Naive thymus-derived CD4-positive, alpha-beta T cell (primary cell): ENCODE results near the gene GON4L. TPM values are rescaled to one million over a fixed set of nuclear protein-coding genes. Genes with fewer than 3 reads are reported as not detected.
"Not testable (repeated sequence)": the region's sequence is repeated elsewhere in the genome, so short reads cannot be mapped to it uniquely, and the experiment has no call there.

Experiments used
- ATAC-seq: fragments of 150-1000 bp; cut with Tn5 transposase; 2 replicates; pipeline ENCODE4 v1.10.0; 2021; ENCODE audit warnings: mild to moderate bottlenecking, moderate library complexity
- CTCF ChIA-PET: fragments of 350-600 bp; sonication (Branson Sonifier 250); formaldehyde crosslinking; loops from one replicate; lab custom pipeline; 2021; ENCODE audit warnings: antibody characterized with exemption; lab: Charles Lee
- POLR2A ChIA-PET: fragments of 350-600 bp; sonication (Branson Sonifier 250); formaldehyde crosslinking; loops from one replicate; lab custom pipeline; 2021; ENCODE audit warnings: antibody characterized with exemption, inconsistent platforms; lab: Charles Lee
- DNase-seq, 9 donors: peaks; one replicate each; pipeline versions ENCODE4 v3.0.0 to v3.0.0-alpha.2; 2020 to 2022; ENCODE audit warnings: mixed read lengths in 1 of 9
- H3K27ac ChIP-seq: one replicate; pipeline ENCODE4 v1.7.0; 2013; ENCODE audit warnings: mild to moderate bottlenecking, low read depth, low read length, moderate library complexity
- H3K27me3 ChIP-seq, 2 donors: one replicate each; pipeline ENCODE4 v1.7.0; 2013; ENCODE audit warnings: low read length in 2 of 2, mild to moderate bottlenecking in 2 of 2, moderate library complexity in 2 of 2; ENCODE audit not compliant: control insufficient read depth in 2 of 2, insufficient read depth in 2 of 2
- H3K36me3 ChIP-seq, 3 experiments: 1 replicate in 2 of 3; 2 replicates in 1 of 3; pipeline ENCODE4 v1.7.0; 2013; ENCODE audit warnings: low read length in 3 of 3, mild to moderate bottlenecking in 3 of 3, moderate library complexity in 1 of 3; ENCODE audit not compliant: insufficient read depth in 3 of 3, control insufficient read depth in 2 of 3
- H3K4me1 ChIP-seq, 2 donors: one replicate each; pipeline ENCODE4 v1.7.0; 2013; ENCODE audit warnings: low read length in 2 of 2, mild to moderate bottlenecking in 2 of 2, moderate library complexity in 1 of 2; ENCODE audit not compliant: control insufficient read depth in 2 of 2, insufficient read depth in 2 of 2
- H3K4me3 ChIP-seq: 2 replicates; pipeline ENCODE4 v1.7.0; 2013; ENCODE audit warnings: mild to moderate bottlenecking, low read length
- H3K9me3 ChIP-seq, 3 experiments: 1 replicate in 2 of 3; 2 replicates in 1 of 3; pipeline ENCODE4 v1.7.0; 2013; ENCODE audit warnings: low read length in 3 of 3; ENCODE audit not compliant: control insufficient read depth in 2 of 3
- H3K27ac Mint-ChIP-seq, 9 donors: one replicate each; pipeline ENCODE4 v1.8.0; 2020 to 2022; ENCODE audit warnings: mixed read lengths in 9 of 9, mild to moderate bottlenecking in 8 of 9, moderate library complexity in 5 of 9, inconsistent platforms in 2 of 9
- H3K27me3 Mint-ChIP-seq, 5 donors: one replicate each; pipeline ENCODE4 v1.8.0; 2021 to 2022; ENCODE audit warnings: mixed read lengths in 5 of 5, mild to moderate bottlenecking in 1 of 5
- H3K36me3 Mint-ChIP-seq, 5 donors: one replicate each; pipeline ENCODE4 v1.8.0; 2020 to 2022; ENCODE audit warnings: mixed read lengths in 5 of 5, mild to moderate bottlenecking in 3 of 5, inconsistent platforms in 1 of 5
- H3K4me1 Mint-ChIP-seq, 7 donors: one replicate each; pipeline ENCODE4 v1.8.0; 2020 to 2022; ENCODE audit warnings: mixed read lengths in 7 of 7, mild to moderate bottlenecking in 3 of 7, inconsistent platforms in 1 of 7
- H3K4me3 Mint-ChIP-seq, 10 donors: one replicate each; pipeline ENCODE4 v1.8.0; 2020 to 2022; ENCODE audit warnings: mild to moderate bottlenecking in 10 of 10, mixed read lengths in 10 of 10, moderate library complexity in 6 of 10, inconsistent platforms in 2 of 10
- H3K9me3 Mint-ChIP-seq, 11 donors: one replicate each; pipeline ENCODE4 v1.8.0; 2020 to 2022; ENCODE audit warnings: mixed read lengths in 11 of 11, mild to moderate bottlenecking in 4 of 11, inconsistent platforms in 1 of 11, moderate library complexity in 1 of 11
- intact Hi-C, 2 donors: fragments of 100-400 bp; cut with micrococcal nuclease; formaldehyde crosslinking; loops; one replicate each; pipeline ENCODE4 v1.15.1; 2023
- polyA plus RNA-seq, 2 donors: library from polyadenylated mRNA; unstranded; fragments of 300-500 nt; fragmentation: Illumina TruSeq; gene quantifications; one replicate each; pipeline ENCODE4 v1.2.3, GENCODE V29; 2021
- total RNA-seq, 6 experiments: library from RNA in 5 of 6; stranded (reverse) in 5 of 6; gene quantifications; 1 replicate in 5 of 6; 2 replicates in 1 of 6; pipeline ENCODE4 v1.2.3 and lab custom pipeline; 2021 to 2026

The GON4L gene
- total and polyA plus RNA-seq, 7 experiments from 2014 or later: 25.4 to 138 (median 101) TPM

DNA sequence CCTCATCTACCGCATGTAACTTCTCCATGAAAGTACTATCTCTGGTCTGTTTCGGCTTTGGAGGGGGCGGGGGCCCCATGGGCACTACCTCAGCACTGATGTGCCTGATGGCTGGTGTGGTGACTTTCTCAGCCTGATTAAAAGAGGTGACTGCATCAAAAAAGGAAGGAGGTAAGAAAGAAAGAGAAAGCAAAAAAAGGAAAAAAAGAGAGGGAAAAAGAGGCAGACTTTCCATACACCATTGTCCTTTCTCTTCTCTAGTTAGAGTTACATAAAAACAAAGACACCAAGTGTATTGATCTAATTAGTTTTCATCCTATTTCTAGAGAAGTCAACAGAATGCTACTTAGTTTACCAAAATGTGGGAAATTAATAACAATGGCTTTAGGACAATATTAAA, 43.3 kb downstream of the GON4L start:
- H3K4me3 ChIP-seq: no peak overlapping the region

DNA sequence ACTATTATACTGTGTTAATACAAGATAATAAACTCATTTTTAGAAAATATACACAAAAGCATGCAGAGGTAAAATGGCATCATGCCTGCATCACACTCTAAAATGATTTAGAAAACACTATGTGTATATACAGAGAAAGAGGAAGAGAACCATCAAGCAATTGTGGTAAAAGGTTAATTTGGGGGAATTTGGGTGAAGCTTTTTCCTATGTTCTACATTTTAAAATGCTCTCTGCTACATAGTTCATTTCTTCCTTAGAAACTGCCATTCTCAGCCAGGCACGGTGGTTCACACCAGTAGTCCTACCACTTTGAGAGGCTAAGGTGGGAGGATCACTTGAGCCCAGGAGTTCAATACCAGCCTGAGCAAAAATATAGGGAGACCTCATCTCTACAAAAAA, 44.1 kb downstream of the GON4L start:
- Mint-ChIP-seq H3K9me3 (no peaks in the 10 kb centered on the region), H3K27me3 (no peaks in the 10 kb centered on the region), H3K27ac (peak overlapping the region in 2 of 9 donors; percentile 26 to 54), H3K36me3 (peaks cover 10 to 38% (median 23%) of the 10 kb centered on the region in 5 donors), H3K4me1 (peaks cover 0 to 7% (median 6%) of the 10 kb centered on the region in 7 donors), H3K4me3 (no peak overlapping the region)
- no peaks in the 10 kb centered on the region for H3K4me1 ChIP-seq
- ATAC-seq (no peak), DNase-seq (no peak)
- H3K36me3 ChIP-seq: peaks cover 9 to 53% (median 10%) of the 10 kb centered on the region in 3 experiments
- H3K27me3 ChIP-seq: no peaks in the 10 kb centered on the region
- H3K27ac ChIP-seq: no peak overlapping the region
- POLR2A ChIA-PET: no interaction called here
- H3K4me3 ChIP-seq: no peak overlapping the region
- intact Hi-C loops: no loop called here
- CTCF ChIA-PET: no interaction called here
- H3K9me3 ChIP-seq: no peaks in the 10 kb centered on the region

More for the DNA sequence above, 43.3 kb downstream of the GON4L start:
- Histone ChIP-seq H3K27ac (no peak overlapping the region), H3K36me3 (peaks cover 7 to 54% (median 10%) of the 10 kb centered on the region in 3 experiments), H3K9me3 (no peaks in the 10 kb centered on the region), H3K27me3 (no peaks in the 10 kb centered on the region), H3K4me1 (no peaks in the 10 kb centered on the region)
- H3K4me3 Mint-ChIP-seq: no peak overlapping the region
- peaks cover 0 to 7% (median 6%) of the 10 kb centered on the region in 7 donors for H3K4me1 Mint-ChIP-seq
- no peaks in the 10 kb centered on the region for H3K9me3 Mint-ChIP-seq
- intact Hi-C loops: no loop called here
- ChIA-PET CTCF (interaction anchor here (0.7 kb wide), 1 partner anchor 327 kb away, joined by 4 read pairs; no protein-coding TSS in a partner anchor), POLR2A (no interaction called here)
- DNase-seq (no peak), ATAC-seq (no peak)
- H3K27ac Mint-ChIP-seq: peak overlapping the region in 6 of 9 donors; percentile 1 to 88 (median 27)
- no peaks in the 10 kb centered on the region for H3K27me3 Mint-ChIP-seq
- peaks cover 4 to 37% (median 21%) of the 10 kb centered on the region in 5 donors for H3K36me3 Mint-ChIP-seq

DNA sequence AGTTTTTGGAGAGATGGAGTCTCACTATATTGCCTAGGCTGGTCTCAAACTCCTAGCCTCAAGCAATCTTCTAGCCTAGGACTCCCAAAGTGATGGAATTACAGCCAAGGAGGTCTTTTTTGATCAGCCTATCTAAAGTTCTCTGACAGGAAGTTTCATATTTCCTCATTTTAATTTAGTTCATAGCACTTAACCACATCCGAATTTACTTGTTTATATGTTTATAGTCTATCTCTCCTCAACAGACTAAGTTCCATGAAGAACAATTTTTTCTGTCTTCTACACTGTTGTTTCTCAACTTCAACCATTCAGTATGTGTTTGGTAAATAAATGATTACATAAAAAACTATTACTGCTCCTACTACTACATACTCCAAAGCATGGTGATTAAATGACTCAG, 47.9 kb downstream of the GON4L start:
- H3K27ac Mint-ChIP-seq: peak overlapping the region in 4 of 9 donors; percentile 14 to 77 (median 36)
- Histone ChIP-seq H3K4me3 (no peak overlapping the region), H3K4me1 (no peaks in the 10 kb centered on the region), H3K36me3 (peaks cover 4 to 58% (median 6%) of the 10 kb centered on the region in 3 experiments), H3K27me3 (no peaks in the 10 kb centered on the region), H3K9me3 (no peaks in the 10 kb centered on the region), H3K27ac (no peak overlapping the region)
- intact Hi-C loops: no loop called here
- no peak overlapping the region for H3K4me3 Mint-ChIP-seq
- ATAC-seq (no peak), DNase-seq (peak in 3 of 9 donors; percentile 1 to 7 (median 3))
- POLR2A ChIA-PET: no interaction called here
- peaks cover 0 to 7% (median 6%) of the 10 kb centered on the region in 7 donors for H3K4me1 Mint-ChIP-seq
- H3K36me3 Mint-ChIP-seq: peaks cover 6 to 36% (median 23%) of the 10 kb centered on the region in 5 donors
- CTCF ChIA-PET: no interaction called here
- H3K9me3 Mint-ChIP-seq: no peaks in the 10 kb centered on the region
- H3K27me3 Mint-ChIP-seq: no peaks in the 10 kb centered on the region

DNA sequence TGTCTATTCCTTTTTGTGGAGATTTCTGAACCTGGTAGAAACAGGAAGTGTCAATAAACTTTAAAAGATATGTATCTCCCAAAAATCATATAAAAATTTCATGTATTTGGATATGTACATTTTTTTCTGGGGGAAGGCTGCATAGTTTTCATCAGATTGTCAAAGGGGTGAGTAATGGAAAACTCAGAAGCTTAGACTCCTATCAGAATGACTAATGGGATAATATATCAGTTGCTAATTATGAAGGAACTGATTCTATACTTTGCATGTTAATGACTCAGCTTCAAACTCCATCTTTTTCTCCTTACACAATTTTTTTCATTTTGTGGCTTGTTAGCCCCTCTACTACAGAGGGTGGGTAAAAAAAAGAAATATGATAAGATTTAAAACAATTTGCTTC, 55.9 kb downstream of the GON4L start:
- H3K36me3 ChIP-seq: peaks cover 3 to 55% (median 12%) of the 10 kb centered on the region in 3 experiments
- no peaks in the 10 kb centered on the region for H3K4me1 ChIP-seq
- H3K9me3 ChIP-seq: no peaks in the 10 kb centered on the region
- H3K27me3 Mint-ChIP-seq: no peaks in the 10 kb centered on the region
- H3K9me3 Mint-ChIP-seq: no peaks in the 10 kb centered on the region
- no peak overlapping the region for H3K27ac ChIP-seq
- peaks cover 0 to 3% (median 0%) of the 10 kb centered on the region in 7 donors for H3K4me1 Mint-ChIP-seq
- DNase-seq: no peak
- peaks cover 12 to 44% (median 26%) of the 10 kb centered on the region in 5 donors for H3K36me3 Mint-ChIP-seq
- H3K27ac Mint-ChIP-seq: peak overlapping the region in 1 of 9 donors; percentile 38
- H3K4me3 ChIP-seq: no peak overlapping the region
- no peak overlapping the region for H3K4me3 Mint-ChIP-seq
- no peak for ATAC-seq
- ChIA-PET POLR2A (interaction anchor here (0.6 kb wide), 1 partner anchor 127 kb away, joined by 4 read pairs; no protein-coding TSS in a partner anchor), CTCF (no interaction called here)
- intact Hi-C loops: no loop called here
- H3K27me3 ChIP-seq: no peaks in the 10 kb centered on the region

DNA sequence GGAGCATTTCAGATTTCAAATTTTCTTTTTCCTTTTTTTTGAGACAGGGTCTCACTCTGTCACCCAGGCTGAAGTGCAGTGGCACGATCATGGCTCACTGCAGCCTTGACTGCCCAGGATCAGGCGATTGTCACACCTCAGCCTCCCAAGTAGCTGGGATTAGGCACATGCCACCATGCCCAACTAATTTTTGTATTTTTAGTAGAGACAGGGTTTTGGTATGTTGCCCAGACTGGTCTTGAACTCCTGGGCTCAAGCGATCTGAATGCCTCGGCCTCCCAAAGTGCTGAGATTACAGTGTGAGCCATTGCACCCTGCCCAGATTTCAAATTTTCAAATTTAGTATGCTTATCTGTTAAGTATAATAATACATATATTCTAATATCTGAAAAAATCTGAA, 61.4 kb downstream of the GON4L start:
- H3K36me3 Mint-ChIP-seq: peaks cover 4 to 45% (median 20%) of the 10 kb centered on the region in 5 donors
- intact Hi-C loops, H3K27me3 Mint-ChIP-seq, H3K9me3 ChIP-seq, H3K27ac Mint-ChIP-seq, H3K27me3 ChIP-seq, DNase-seq, H3K9me3 Mint-ChIP-seq, H3K4me1 ChIP-seq, H3K4me3 Mint-ChIP-seq, ATAC-seq, POLR2A ChIA-PET, H3K4me3 ChIP-seq, H3K27ac ChIP-seq, H3K4me1 Mint-ChIP-seq: not testable (repeated sequence)
- H3K36me3 ChIP-seq: peaks cover 7 to 39% (median 8%) of the 10 kb centered on the region in 3 experiments
- CTCF ChIA-PET: interaction anchor here (0.7 kb wide), 1 partner anchor 18 kb away, joined by 3 read pairs; no protein-coding TSS in a partner anchor

DNA sequence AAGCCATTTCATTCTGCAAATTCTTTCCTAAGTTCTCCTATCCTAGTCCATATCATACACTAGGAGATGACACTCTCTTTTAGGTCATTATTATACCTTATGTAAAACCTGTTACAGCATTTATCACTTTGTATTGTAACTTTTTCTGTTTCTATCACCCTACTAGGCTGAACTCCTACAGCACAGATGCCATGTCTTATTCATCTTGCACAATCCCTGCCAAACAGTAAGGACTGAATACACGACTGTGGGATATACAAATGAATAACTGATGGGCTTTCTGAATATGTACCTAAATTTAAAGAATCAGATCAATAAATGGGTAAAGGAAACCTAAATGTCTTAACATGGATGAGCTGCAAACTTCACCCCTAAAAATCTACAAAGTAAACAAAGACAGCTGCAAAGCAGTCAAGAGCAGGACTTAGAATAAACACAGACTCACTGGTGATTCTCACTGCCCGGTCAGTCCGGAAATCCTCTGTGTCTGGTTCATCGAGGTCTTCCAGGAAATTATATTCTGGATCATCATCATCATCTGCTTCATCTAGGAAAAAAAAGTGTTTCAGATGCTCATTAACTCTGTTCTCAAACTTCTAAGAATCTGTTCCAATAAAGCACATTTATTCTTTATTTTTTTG, 62.3 kb downstream of the GON4L start:
- ChIA-PET POLR2A (interaction anchor here (0.6 kb wide), 2 partner anchors 13 to 322 kb away, joined by 3 read pairs; no protein-coding TSS in a partner anchor), CTCF (no interaction called here)
- DNase-seq: no peak
- no peaks in the 10 kb centered on the region for H3K9me3 ChIP-seq
- no peaks in the 10 kb centered on the region for H3K27me3 ChIP-seq
- intact Hi-C loops: no loop called here
- Mint-ChIP-seq H3K27me3 (no peaks in the 10 kb centered on the region), H3K9me3 (no peaks in the 10 kb centered on the region), H3K4me3 (no peak overlapping the region), H3K27ac (peak overlapping the region in 2 of 9 donors; percentile 17 to 27), H3K36me3 (peaks cover 4 to 48% (median 20%) of the 10 kb centered on the region in 5 donors), H3K4me1 (peaks cover 0 to 6% (median 0%) of the 10 kb centered on the region in 7 donors)
- H3K27ac ChIP-seq: no peak overlapping the region
- no peak for ATAC-seq
- peaks cover 7 to 36% (median 8%) of the 10 kb centered on the region in 3 experiments for H3K36me3 ChIP-seq
- H3K4me3 ChIP-seq: no peak overlapping the region
- no peaks in the 10 kb centered on the region for H3K4me1 ChIP-seq
